SH-SY5Y (cell line): Measurements from ENCODE around the gene PHKG2.

Source experiments
- GATA2 ChIP-seq: IDR thresholded peaks from 2 replicates; pipeline ENCODE4 v1.6.1; 2011; ENCODE audit warnings: mild to moderate bottlenecking, low read depth, low read length
- GATA3 ChIP-seq: IDR thresholded peaks from 2 replicates; pipeline ENCODE4 v1.6.1; 2011; ENCODE audit warnings: low read depth, mild to moderate bottlenecking, low read length, moderate library complexity

DNA sequence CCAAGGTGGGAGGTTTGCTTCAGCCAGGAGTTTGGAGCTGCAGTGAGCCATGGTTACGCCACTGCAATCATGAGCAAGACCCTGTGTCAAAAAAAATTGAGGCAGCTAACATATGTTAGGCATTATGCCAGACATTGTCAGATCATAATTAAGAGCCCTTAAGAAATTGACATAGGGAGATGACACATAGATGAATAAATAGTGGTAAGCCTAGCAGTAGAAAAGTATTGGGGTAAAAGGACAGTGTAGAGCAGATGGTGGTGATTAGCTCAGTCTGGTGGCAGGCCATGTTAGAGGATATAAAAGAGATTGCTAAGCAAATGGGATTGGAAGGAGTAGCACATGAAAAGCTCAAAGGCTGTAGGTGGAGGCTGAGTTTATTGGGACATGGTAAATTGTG, 26.6 kb upstream of the PHKG2 start:
- no peak for TF ChIP-seq GATA2
- TF ChIP-seq GATA3: no peak
